Measurements from ENCODE around the gene CLSTN3. TPM values are rescaled to one million over a fixed set of nuclear protein-coding genes. Genes with fewer than 3 reads are reported as not detected.
A peak's percentile ranks its signal among the peaks of the same experiment; 100 is the strongest.

CLSTN3 gene
- total RNA-seq, 1 donor from 2014 or later = 9.2 TPM

DNA sequence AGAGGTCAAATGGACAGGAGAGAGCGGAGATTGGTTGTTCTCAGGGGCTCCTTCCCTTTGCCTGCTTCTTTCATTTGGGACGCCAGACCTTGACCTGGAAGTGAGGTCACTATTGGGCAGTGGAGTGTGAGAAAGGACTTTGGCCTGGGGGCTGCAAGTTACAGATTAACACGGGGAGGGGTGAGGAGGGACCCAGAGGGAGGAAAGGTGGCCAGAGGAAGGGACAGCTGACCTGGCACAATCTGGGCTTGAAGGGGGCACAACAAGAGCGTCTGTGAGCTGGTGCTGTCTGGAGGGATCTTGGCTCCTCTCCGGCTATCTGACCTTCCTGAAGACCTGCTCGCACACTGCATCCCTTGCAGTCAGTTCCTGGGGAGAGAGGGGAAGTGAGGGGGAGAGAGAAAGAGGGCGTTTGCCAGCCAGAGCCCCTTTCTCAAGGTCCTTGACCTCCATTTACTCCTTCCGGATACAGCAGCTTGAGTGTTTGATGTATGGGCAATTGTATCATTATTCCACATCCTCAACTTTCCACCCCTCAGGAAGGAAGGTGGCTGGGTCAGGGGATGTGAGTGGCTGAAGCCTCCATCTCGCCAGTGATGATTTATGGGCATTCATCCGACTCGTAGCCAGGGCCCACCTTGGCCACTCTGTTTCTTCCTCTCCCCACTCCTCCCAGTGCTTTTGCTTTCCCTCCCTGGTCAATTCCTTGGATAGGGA lies 6.2 kb upstream of the CLSTN3 start:
- Histone ChIP-seq H3K4me3 (ENCODE audit: low read depth, low read length) (no peak overlapping the region), H3K27me3 (ENCODE audit: control insufficient read depth, insufficient read depth, low read length) (no peaks in the 10 kb centered on the region), H3K36me3 (ENCODE audit: control insufficient read depth, insufficient read depth, low read length) (no peaks in the 10 kb centered on the region)
- FAIRE-seq (no peak), DNase-seq (ENCODE audit: low read depth) (no peak)
- TF ChIP-seq, protein P1, sequence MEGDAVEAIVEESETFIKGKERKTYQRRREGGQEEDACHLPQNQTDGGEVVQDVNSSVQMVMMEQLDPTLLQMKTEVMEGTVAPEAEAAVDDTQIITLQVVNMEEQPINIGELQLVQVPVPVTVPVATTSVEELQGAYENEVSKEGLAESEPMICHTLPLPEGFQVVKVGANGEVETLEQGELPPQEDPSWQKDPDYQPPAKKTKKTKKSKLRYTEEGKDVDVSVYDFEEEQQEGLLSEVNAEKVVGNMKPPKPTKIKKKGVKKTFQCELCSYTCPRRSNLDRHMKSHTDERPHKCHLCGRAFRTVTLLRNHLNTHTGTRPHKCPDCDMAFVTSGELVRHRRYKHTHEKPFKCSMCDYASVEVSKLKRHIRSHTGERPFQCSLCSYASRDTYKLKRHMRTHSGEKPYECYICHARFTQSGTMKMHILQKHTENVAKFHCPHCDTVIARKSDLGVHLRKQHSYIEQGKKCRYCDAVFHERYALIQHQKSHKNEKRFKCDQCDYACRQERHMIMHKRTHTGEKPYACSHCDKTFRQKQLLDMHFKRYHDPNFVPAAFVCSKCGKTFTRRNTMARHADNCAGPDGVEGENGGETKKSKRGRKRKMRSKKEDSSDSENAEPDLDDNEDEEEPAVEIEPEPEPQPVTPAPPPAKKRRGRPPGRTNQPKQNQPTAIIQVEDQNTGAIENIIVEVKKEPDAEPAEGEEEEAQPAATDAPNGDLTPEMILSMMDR (IDR thresholded peaks at IDR 0.05; ENCODE audit: insufficient read depth, low read length, severe bottlenecking) = no peak

DNA sequence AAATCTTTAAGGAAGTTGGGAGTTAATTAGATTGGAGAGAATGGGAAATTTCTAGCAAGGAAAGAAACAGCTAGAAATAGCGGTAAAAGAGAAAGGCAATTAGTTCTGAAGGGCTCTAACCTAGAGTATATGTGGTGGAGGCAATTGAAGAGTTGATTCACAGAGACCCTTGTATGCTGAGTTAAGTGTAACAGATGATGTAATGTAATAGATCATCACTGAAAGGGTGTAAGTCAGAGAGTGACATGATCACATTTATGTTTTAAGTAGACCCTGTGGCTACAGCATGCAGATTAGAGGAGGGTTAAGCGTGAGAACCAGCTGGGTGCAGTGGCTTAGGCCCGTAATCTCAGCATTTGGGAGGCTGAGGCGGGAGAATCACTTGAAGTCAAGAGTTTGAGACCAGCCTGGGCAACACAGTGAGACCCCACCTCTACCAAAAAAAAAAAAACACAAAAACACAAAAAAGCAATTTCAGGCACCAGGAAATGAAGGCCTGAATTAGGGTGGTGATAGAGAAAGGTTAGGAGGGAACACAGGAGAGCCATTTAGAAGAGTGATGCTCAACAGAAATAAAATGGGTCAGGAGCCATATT lies 4.4 kb upstream of the CLSTN3 start:
- H3K27me3 ChIP-seq (ENCODE audit: control insufficient read depth, insufficient read depth, low read length) = no peaks in the 10 kb centered on the region
- FAIRE-seq (no peak), DNase-seq (ENCODE audit: low read depth) (no peak)
- TF ChIP-seq, protein P1 (IDR thresholded peaks at IDR 0.05; ENCODE audit: insufficient read depth, low read length, severe bottlenecking) = no peak
- no peak overlapping the region for H3K4me3 ChIP-seq (ENCODE audit: low read depth, low read length)
- H3K36me3 ChIP-seq (ENCODE audit: control insufficient read depth, insufficient read depth, low read length) = no peaks in the 10 kb centered on the region

DNA sequence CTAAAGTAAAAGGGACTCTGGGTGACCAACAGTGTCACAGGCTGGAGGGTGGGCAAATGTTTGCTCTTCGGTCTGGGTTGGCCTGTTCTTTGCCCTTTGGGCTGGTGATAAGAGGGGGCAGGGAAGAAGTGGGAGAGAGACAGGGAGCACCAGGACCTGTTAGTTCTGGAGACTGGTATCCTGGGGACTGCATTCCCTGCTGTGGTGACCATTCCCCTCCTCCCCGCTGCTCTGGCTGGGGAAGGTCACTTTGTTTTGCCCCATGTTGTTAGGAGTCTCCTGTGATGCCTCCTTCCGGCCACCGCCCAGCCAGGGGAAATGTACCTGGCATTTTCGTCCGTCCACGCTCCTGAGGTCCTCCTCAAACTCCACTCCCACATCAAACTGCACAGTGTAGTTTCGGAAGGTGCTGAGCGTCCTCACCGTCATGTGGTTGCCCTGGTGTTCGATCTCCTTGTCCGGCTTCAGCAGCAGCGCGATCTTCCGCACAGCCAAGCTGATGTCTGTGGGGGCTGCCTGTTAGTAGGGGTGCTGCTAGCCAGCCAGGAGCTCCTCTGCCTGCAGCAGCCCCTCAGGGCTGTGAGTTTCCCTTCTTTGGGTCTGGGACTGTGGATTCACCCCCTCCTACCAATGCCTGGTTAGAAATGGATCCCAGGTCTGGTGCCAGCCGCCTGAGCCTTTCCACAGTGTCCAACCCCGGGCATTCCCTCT lies 2.1 kb upstream of the CLSTN3 start:
- TF ChIP-seq, protein P1 (IDR thresholded peaks at IDR 0.05; ENCODE audit: insufficient read depth, low read length, severe bottlenecking) = no peak
- DNase-seq (ENCODE audit: low read depth) (no peak), FAIRE-seq (peak; percentile 7)
- no peaks in the 10 kb centered on the region for H3K36me3 ChIP-seq (ENCODE audit: control insufficient read depth, insufficient read depth, low read length)
- H3K4me3 ChIP-seq (ENCODE audit: low read depth, low read length) = no peak overlapping the region
- H3K27me3 ChIP-seq (ENCODE audit: control insufficient read depth, insufficient read depth, low read length) = no peaks in the 10 kb centered on the region

DNA sequence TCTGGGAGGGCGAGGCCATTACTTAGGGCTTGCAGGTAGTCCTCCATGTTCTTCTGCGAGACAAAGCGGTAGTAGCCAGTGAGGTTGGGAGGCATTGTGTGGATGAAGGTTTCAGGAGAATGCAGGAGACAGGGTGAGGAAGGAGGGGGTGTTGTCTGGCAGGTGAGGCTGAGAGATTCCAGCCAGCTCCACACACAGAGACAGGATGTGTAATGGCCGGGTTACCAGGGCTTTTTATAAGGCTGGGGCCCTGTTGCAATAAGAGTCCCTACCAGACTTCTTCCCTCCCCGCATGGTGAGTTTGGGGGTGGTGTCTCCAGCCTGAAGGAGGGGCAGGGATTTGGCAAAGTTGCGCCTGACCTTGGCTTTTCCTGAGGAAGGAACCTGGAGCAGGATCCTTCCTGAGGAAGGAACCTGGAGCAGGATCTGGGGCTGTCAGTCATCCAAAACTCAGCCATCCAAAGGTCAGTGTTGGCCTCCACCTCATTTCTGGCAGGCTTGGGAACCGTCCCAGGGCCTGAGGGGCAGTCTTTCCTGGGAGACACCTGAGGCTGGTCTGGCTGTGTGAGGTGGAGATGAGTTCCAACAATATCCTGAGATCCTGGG lies 1.4 kb upstream of the CLSTN3 start, which contains the start of gene RBP5:
Gene RBP5, minus strand, starts transcription at position 209 of the 606 bp plus-strand sequence. Its CDS starts 114 bp downstream, at position 95.
- Histone ChIP-seq H3K27me3 (ENCODE audit: control insufficient read depth, insufficient read depth, low read length) (no peaks in the 10 kb centered on the region), H3K36me3 (ENCODE audit: control insufficient read depth, insufficient read depth, low read length) (peaks cover 3% of the 10 kb centered on the region), H3K4me3 (ENCODE audit: low read depth, low read length) (peak within 1 kb of the TSS; percentile 65)
- DNase-seq (ENCODE audit: low read depth) (no peak), FAIRE-seq (no peak)
- TF ChIP-seq, protein P1 (IDR thresholded peaks at IDR 0.05; ENCODE audit: insufficient read depth, low read length, severe bottlenecking) = no peak

DNA sequence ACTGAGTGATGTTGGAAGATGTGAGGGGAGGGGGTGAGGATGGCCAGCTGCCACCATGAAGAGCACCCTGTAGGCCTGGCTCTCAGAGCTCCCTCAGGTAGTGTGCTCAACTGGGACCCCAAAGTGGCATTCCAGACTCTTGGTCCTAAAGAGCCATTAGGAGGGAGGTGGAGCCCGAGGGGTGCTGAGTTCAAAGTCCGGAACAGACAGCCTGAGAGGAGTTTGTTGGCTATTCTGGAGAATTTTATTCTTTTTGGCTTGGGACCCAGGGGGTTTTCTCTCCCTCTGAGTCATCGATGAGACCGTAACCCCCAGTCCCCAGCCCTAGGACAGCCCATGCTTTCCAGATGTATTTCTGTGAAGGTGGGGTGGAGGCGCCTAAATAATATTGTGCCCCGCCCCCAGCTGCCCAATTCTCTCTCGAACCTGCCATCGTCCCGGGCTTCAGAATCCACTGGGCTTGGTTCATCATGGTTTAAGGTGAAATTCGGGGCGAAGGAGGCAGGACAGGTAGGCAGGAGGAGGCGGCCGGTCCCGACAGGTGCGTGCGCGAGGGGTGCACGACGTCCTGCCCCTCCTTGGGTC lies 792 bp upstream of the CLSTN3 start:
- H3K4me3 ChIP-seq (ENCODE audit: low read depth, low read length) = peak overlapping the region; percentile 65
- H3K36me3 ChIP-seq (ENCODE audit: control insufficient read depth, insufficient read depth, low read length) = peaks cover 3% of the 10 kb centered on the region
- H3K27me3 ChIP-seq (ENCODE audit: control insufficient read depth, insufficient read depth, low read length) = no peaks in the 10 kb centered on the region
- no peak for FAIRE-seq
- DNase-seq (ENCODE audit: low read depth) = no peak
- TF ChIP-seq, protein P1 (IDR thresholded peaks at IDR 0.05; ENCODE audit: insufficient read depth, low read length, severe bottlenecking) = no peak
